ENCODE measurements around the gene ACY1.

DNA sequence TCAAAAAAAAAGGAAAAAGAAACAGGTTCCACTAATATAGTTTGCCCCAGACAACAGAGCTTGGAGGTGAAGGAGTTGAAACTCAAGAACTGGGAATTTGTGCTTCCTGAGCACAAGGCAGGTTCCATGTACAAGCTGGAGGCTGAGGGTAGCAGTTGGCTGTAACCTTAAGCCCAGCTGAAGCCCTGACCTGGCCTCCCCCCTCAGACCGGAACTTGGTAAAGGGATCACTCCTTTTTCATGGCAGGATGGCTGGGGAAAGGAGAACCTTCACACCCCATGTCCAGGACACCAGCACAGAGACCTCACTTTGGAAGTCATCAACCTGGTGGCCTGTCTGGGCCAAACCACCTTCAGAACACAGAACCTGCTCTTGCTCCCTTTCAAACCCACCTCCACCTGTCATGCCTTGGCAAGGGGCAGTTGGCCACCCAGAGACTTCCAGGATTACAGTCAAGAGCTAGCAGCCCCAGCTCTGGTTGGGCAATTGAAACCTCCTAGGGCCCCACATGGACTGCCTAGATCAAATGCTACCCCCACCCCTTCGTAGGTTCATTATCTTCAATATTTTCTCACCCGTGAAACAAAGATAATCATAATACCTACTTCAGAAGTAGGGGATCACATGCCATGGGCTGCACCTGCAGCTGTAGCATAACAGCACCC is 8.8 kb downstream of the ACY1 start:
- TF ChIP-seq, protein P1, sequence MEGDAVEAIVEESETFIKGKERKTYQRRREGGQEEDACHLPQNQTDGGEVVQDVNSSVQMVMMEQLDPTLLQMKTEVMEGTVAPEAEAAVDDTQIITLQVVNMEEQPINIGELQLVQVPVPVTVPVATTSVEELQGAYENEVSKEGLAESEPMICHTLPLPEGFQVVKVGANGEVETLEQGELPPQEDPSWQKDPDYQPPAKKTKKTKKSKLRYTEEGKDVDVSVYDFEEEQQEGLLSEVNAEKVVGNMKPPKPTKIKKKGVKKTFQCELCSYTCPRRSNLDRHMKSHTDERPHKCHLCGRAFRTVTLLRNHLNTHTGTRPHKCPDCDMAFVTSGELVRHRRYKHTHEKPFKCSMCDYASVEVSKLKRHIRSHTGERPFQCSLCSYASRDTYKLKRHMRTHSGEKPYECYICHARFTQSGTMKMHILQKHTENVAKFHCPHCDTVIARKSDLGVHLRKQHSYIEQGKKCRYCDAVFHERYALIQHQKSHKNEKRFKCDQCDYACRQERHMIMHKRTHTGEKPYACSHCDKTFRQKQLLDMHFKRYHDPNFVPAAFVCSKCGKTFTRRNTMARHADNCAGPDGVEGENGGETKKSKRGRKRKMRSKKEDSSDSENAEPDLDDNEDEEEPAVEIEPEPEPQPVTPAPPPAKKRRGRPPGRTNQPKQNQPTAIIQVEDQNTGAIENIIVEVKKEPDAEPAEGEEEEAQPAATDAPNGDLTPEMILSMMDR (IDR thresholded peaks at IDR 0.05), result no peak
- TF ChIP-seq ZFX (IDR thresholded peaks at IDR 0.05; ENCODE audit: borderline replicate concordance), result no peak

All from 22Rv1 (cell line).